DND-41 (cell line): ENCODE results near the gene MED12.

Source experiments
- ATAC-seq: fragments of 200-7000 bp; cut with Tn5 transposase; 3 replicates; pipeline ENCODE4 v1.9.1; 2021; ENCODE audit warnings: low read depth; ENCODE audit not compliant: insufficient read depth
- DNase-seq: peaks from one replicate; pipeline ENCODE4 v3.0.0-alpha.2; 2020
- H2AFZ ChIP-seq: 2 replicates; pipeline ENCODE4 v1.6.0; 2012; ENCODE audit warnings: low read depth, low read length
- H3K27ac ChIP-seq: 2 replicates; pipeline ENCODE4 v1.5.1; 2012; ENCODE audit warnings: low read length, inconsistent platforms
- H3K27me3 ChIP-seq: fragments of 200-600 bp; sonication (generic); 2 replicates; pipeline ENCODE4 v1.6.0; 2012; ENCODE audit warnings: low read length, mild to moderate bottlenecking, inconsistent platforms; ENCODE audit not compliant: insufficient read depth, poor library complexity
- H3K36me3 ChIP-seq: 2 replicates; pipeline ENCODE4 v1.5.1; 2012; ENCODE audit warnings: low read length, inconsistent platforms; ENCODE audit not compliant: insufficient read depth
- H3K4me1 ChIP-seq: 2 replicates; pipeline ENCODE4 v1.5.1; 2012; ENCODE audit warnings: mild to moderate bottlenecking, low read length; ENCODE audit not compliant: insufficient read depth
- H3K4me2 ChIP-seq: 2 replicates; pipeline ENCODE4 v1.6.0; 2012; ENCODE audit warnings: mild to moderate bottlenecking, moderate library complexity, low read length, inconsistent platforms; ENCODE audit not compliant: insufficient read depth
- H3K4me3 ChIP-seq, 2 experiments: fragments of 200-600 bp in 1 of 2; shearing (Covaris generic) in 1 of 2; 2 replicates each; pipeline ENCODE4 v1.5.1; 2012 to 2016; ENCODE audit warnings: inconsistent platforms in 2 of 2, low read length in 2 of 2, mild to moderate bottlenecking in 2 of 2, low read depth in 1 of 2, moderate library complexity in 1 of 2
- H3K79me2 ChIP-seq: 2 replicates; pipeline ENCODE4 v1.6.0; 2012; ENCODE audit warnings: low read length, inconsistent platforms; ENCODE audit not compliant: insufficient read depth
- H3K9ac ChIP-seq: 2 replicates; pipeline ENCODE4 v1.6.0; 2012; ENCODE audit warnings: low read depth, mild to moderate bottlenecking, inconsistent platforms, low read length, moderate library complexity
- H3K9me3 ChIP-seq: 2 replicates; pipeline ENCODE4 v1.5.1; 2012; ENCODE audit warnings: low read length, moderate library complexity, mild to moderate bottlenecking, inconsistent platforms; ENCODE audit not compliant: insufficient read depth, severe bottlenecking
- H4K20me1 ChIP-seq: 2 replicates; pipeline ENCODE4 v1.6.0; 2012; ENCODE audit warnings: low read length; ENCODE audit not compliant: insufficient read depth
- EZH2 ChIP-seq: IDR thresholded peaks from 3 replicates; pipeline ENCODE4 v1.6.1; 2012; ENCODE audit warnings: borderline replicate concordance, low read depth, mild to moderate bottlenecking, moderate library complexity, low read length, inconsistent platforms; ENCODE audit not compliant: severe bottlenecking
- TF ChIP-seq, protein P1 (sequence below): IDR thresholded peaks from 2 replicates; pipeline ENCODE4 v1.5.1; 2012; ENCODE audit warnings: borderline replicate concordance, low read length, moderate library complexity, mild to moderate bottlenecking; ENCODE audit not compliant: poor library complexity, severe bottlenecking; ENCODE audit errors: extremely low read depth

The MED12 gene

GRCh38 chrX:71095033-71095432 is 23.4 kb upstream of the MED12 start:
- H3K4me1 ChIP-seq: peaks cover 40% of the 10 kb centered on the region
- H3K36me3 ChIP-seq: no peaks in the 10 kb centered on the region
- H3K9me3 ChIP-seq: no peaks in the 10 kb centered on the region
- peak overlapping the region; percentile 83 for H2AFZ ChIP-seq
- peak overlapping the region; percentile 57 for H3K9ac ChIP-seq
- H3K27me3 ChIP-seq: no peaks in the 10 kb centered on the region
- no peaks in the 10 kb centered on the region for H4K20me1 ChIP-seq
- peak overlapping the region; percentile 33 to 61; a peak in 3 of 4 replicates for H3K4me3 ChIP-seq
- H3K27ac ChIP-seq: peak overlapping the region; percentile 77
- H3K79me2 ChIP-seq: peaks cover 9% of the 10 kb centered on the region
- DNase-seq (no peak), ATAC-seq (no peak)
- H3K4me2 ChIP-seq: peak overlapping the region; percentile 85
- TF ChIP-seq, protein P1, sequence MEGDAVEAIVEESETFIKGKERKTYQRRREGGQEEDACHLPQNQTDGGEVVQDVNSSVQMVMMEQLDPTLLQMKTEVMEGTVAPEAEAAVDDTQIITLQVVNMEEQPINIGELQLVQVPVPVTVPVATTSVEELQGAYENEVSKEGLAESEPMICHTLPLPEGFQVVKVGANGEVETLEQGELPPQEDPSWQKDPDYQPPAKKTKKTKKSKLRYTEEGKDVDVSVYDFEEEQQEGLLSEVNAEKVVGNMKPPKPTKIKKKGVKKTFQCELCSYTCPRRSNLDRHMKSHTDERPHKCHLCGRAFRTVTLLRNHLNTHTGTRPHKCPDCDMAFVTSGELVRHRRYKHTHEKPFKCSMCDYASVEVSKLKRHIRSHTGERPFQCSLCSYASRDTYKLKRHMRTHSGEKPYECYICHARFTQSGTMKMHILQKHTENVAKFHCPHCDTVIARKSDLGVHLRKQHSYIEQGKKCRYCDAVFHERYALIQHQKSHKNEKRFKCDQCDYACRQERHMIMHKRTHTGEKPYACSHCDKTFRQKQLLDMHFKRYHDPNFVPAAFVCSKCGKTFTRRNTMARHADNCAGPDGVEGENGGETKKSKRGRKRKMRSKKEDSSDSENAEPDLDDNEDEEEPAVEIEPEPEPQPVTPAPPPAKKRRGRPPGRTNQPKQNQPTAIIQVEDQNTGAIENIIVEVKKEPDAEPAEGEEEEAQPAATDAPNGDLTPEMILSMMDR: no peak
- no peak for TF ChIP-seq EZH2

DNA sequence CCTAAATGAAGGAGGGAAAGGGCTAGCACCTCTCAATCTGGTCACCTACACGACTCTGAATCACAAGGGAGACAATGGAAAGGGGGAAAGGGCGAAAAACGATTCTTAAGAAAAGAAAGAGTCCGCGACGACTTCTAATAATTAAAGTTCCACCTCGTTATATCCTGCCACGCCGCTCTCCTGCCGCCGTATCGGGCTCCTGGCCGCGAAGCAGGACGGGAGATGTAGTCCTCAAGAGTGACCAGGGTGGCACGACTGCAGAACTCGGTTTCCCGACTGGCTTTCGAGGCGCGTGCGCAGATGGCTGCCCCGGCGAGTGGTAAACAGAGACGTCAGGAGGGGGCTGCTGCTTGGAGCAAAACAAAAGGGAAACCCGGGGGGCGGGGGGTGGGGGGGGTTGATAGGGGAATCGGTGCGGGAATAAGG is 22.8 kb upstream of the MED12 start, which contains the start of gene FOXO4:
Gene FOXO4, plus strand, starts transcription at position 297 of the 426 bp plus-strand sequence. CDS start 678 bp downstream, outside the sequence.
- DNase-seq (peak; percentile 92), ATAC-seq (peak; percentile 90)
- no peaks in the 10 kb centered on the region for H3K36me3 ChIP-seq
- no peaks in the 10 kb centered on the region for H3K9me3 ChIP-seq
- H3K4me3 ChIP-seq: peak within 1 kb of the TSS; percentile 33 to 61; a peak in 3 of 4 replicates
- peak within 1 kb of the TSS; percentile 83 for H2AFZ ChIP-seq
- H3K27me3 ChIP-seq: no peaks in the 10 kb centered on the region
- H3K79me2 ChIP-seq: peaks cover 9% of the 10 kb centered on the region
- H3K27ac ChIP-seq: peak within 1 kb of the TSS; percentile 77
- peak within 1 kb of the TSS; percentile 85 for H3K4me2 ChIP-seq
- H3K9ac ChIP-seq: peak within 1 kb of the TSS; percentile 57
- H3K4me1 ChIP-seq: peaks cover 40% of the 10 kb centered on the region
- TF ChIP-seq EZH2: no peak
- TF ChIP-seq, protein P1: no peak
- no peaks in the 10 kb centered on the region for H4K20me1 ChIP-seq

DNA sequence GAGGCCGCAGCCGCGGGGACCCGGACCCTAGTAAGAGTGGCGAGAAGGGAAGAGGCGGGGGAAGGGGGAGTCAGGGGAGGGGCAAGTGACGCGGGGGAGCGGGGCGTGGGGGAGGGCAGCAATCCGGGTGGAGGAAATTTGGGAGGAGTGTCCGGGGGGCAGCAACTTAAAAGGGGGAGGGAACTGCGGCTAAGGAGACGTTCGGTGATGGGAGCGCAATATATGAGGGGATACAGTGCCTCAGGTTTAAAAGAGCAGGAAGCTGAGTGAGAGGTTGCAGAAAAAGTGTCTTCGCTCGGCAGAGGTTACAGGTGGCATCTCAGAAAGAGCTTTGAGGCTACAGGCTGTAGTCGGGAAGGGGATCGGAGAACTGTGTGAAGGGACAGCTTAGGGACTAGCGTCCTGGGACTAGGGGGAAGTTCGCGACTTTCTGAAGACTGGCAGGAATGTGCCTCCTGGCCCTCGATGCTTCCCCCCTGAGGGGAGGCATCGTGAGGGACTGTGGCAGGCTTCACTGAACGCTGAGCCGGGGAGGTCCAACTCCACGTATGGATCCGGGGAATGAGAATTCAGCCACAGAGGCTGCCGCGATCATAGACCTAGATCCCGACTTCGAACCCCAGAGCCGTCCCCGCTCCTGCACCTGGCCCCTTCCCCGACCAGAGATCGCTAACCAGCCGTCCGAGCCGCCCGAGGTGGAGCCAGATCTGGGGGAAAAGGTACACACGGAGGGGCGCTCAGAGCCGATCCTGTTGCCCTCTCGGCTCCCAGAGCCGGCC is 22.2 kb upstream of the MED12 start:
- Histone ChIP-seq H3K27ac (peak overlapping the region; percentile 69), H3K4me3 (peak overlapping the region; percentile 33 to 61; a peak in 3 of 4 replicates), H3K9me3 (no peaks in the 10 kb centered on the region), H3K4me1 (peaks cover 40% of the 10 kb centered on the region), H3K4me2 (peak overlapping the region; percentile 76), H2AFZ (peak overlapping the region; percentile 63), H3K36me3 (no peaks in the 10 kb centered on the region), H4K20me1 (no peaks in the 10 kb centered on the region), H3K27me3 (no peaks in the 10 kb centered on the region), H3K9ac (peak overlapping the region; percentile 57), H3K79me2 (peaks cover 9% of the 10 kb centered on the region)
- DNase-seq: no peak
- ATAC-seq: peak; percentile 64
- TF ChIP-seq, protein P1: no peak
- TF ChIP-seq EZH2: no peak
